Sigmoid colon (tissue), 3 donors: ENCODE data around the gene CUX1.

ENCODE experiments used
- POLR2A ChIP-seq, 2 donors: fragments of 450-650 bp; IDR thresholded peaks; one replicate each; pipeline ENCODE4 v1.6.1; 2016; ENCODE audit warnings: antibody characterized with exemption in 2 of 2, mild to moderate bottlenecking in 2 of 2, moderate library complexity in 2 of 2
- TF ChIP-seq, protein P1 (sequence below), 4 experiments: fragments of 450-650 bp in 3 of 4; fragments of 200-600 bp in 1 of 4; IDR thresholded peaks; one replicate each; pipeline ENCODE4 v1.5.1; 2016 to 2019; ENCODE audit warnings: antibody characterized with exemption in 4 of 4, mild to moderate bottlenecking in 3 of 4, moderate library complexity in 2 of 4

DNA sequence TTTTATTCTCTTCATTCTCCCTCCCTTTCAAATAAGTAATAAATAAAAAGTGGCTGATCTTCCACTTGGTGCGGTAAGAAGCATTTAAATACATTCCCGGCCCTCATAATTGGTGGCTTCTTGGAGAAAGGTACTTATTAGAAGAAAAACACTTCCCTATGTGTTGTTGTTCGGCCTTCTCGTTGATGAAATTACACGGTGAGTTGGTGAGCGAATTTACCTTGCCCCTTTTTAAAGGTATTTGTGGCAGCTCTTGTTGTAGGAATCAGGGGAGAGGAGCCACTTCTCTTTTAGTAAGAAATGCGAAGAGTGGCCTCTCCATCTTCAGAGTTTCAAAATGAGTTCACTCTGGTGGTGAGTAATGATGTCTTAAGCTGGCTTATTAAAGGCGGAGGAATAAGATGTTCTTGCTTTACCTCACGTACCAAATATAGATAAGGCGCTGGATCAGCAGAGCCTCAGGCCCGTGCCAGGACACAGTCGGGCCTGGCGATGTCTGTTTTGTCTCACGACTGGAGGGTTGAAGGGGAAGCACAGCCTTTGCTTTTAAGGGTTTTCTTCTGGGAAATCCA is 135.9 kb downstream of the CUX1 start:
- TF ChIP-seq, protein P1, sequence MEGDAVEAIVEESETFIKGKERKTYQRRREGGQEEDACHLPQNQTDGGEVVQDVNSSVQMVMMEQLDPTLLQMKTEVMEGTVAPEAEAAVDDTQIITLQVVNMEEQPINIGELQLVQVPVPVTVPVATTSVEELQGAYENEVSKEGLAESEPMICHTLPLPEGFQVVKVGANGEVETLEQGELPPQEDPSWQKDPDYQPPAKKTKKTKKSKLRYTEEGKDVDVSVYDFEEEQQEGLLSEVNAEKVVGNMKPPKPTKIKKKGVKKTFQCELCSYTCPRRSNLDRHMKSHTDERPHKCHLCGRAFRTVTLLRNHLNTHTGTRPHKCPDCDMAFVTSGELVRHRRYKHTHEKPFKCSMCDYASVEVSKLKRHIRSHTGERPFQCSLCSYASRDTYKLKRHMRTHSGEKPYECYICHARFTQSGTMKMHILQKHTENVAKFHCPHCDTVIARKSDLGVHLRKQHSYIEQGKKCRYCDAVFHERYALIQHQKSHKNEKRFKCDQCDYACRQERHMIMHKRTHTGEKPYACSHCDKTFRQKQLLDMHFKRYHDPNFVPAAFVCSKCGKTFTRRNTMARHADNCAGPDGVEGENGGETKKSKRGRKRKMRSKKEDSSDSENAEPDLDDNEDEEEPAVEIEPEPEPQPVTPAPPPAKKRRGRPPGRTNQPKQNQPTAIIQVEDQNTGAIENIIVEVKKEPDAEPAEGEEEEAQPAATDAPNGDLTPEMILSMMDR (IDR thresholded peaks at IDR 0.05), result no peak
- TF ChIP-seq POLR2A (IDR thresholded peaks at IDR 0.05), result no peak
